Osteoblast (primary cell): ENCODE measurements around the gene TADA2A. TPM values are rescaled to one million over a fixed set of nuclear protein-coding genes. Genes with fewer than 3 reads are reported as not detected.

ENCODE experiments used
- DNase-seq: peaks from one replicate; pipeline ENCODE4 v3.0.0; 2011; ENCODE audit warnings: low spot score, mixed read lengths; ENCODE audit not compliant: insufficient read length; ENCODE audit errors: missing footprints
- H2AFZ ChIP-seq: 2 replicates; pipeline ENCODE4 v1.6.0; 2011; ENCODE audit warnings: mild to moderate bottlenecking, low read length
- H3K27ac ChIP-seq: 2 replicates; pipeline ENCODE4 v1.5.1; 2011; ENCODE audit warnings: mild to moderate bottlenecking, low read depth, low read length, moderate library complexity
- H3K27me3 ChIP-seq: 2 replicates; pipeline ENCODE4 v1.6.0; 2012; ENCODE audit warnings: mild to moderate bottlenecking, control low read depth, inconsistent platforms, low read length, moderate library complexity; ENCODE audit not compliant: insufficient read depth
- H3K36me3 ChIP-seq: 2 replicates; pipeline ENCODE4 v1.5.1; 2011; ENCODE audit warnings: mild to moderate bottlenecking, low read length, control low read depth, moderate library complexity; ENCODE audit not compliant: insufficient read depth
- H3K4me1 ChIP-seq: 2 replicates; pipeline ENCODE4 v1.5.1; 2011; ENCODE audit warnings: mild to moderate bottlenecking, low read length, control low read depth, moderate library complexity; ENCODE audit not compliant: insufficient read depth
- H3K4me2 ChIP-seq: 2 replicates; pipeline ENCODE4 v1.6.0; 2011; ENCODE audit warnings: mild to moderate bottlenecking, low read length; ENCODE audit not compliant: insufficient read depth
- H3K4me3 ChIP-seq: fragments of 200-600 bp; sonication (generic); 3 replicates; pipeline ENCODE4 v1.5.1; 2012; ENCODE audit warnings: mild to moderate bottlenecking, low read length, inconsistent platforms; ENCODE audit not compliant: insufficient read depth
- H3K79me2 ChIP-seq: 2 replicates; pipeline ENCODE4 v1.6.0; 2012; ENCODE audit warnings: mild to moderate bottlenecking, low read length, control low read depth, inconsistent platforms; ENCODE audit not compliant: insufficient read depth
- H3K9me3 ChIP-seq: 2 replicates; pipeline ENCODE4 v1.5.1; 2011; ENCODE audit warnings: low read depth, low read length, control low read depth
- H4K20me1 ChIP-seq: 2 replicates; pipeline ENCODE4 v1.6.0; 2012; ENCODE audit warnings: mild to moderate bottlenecking, low read length, control low read depth; ENCODE audit not compliant: insufficient read depth
- CTCF ChIP-seq: IDR thresholded peaks from 2 replicates; pipeline ENCODE4 v1.5.1; 2011; ENCODE audit warnings: mild to moderate bottlenecking, low read depth, low read length, moderate library complexity; ENCODE audit errors: extremely low read depth
- total RNA-seq: library from RNA; depleted of rRNA; stranded (reverse); fragments of >200 nt; gene quantifications from 2 replicates; pipeline ENCODE4 v1.2.3, GENCODE V29; 2012

Gene TADA2A
- total RNA-seq, 1 donor = 21.4 TPM

GRCh38 chr17:37502009-37502936 is 95.6 kb downstream of the TADA2A start:
- H3K36me3 ChIP-seq = peaks cover 13% of the 10 kb centered on the region
- peaks cover 57% of the 10 kb centered on the region for H4K20me1 ChIP-seq
- H3K9me3 ChIP-seq = no peaks in the 10 kb centered on the region
- no peak for DNase-seq
- H3K4me3 ChIP-seq = no peak overlapping the region
- TF ChIP-seq CTCF = no peak
- no peaks in the 10 kb centered on the region for H3K4me1 ChIP-seq
- no peaks in the 10 kb centered on the region for H3K27me3 ChIP-seq
- no peak overlapping the region for H2AFZ ChIP-seq
- H3K27ac ChIP-seq = no peak overlapping the region
- no peak overlapping the region for H3K4me2 ChIP-seq
- H3K79me2 ChIP-seq = peaks cover 99% of the 10 kb centered on the region

GRCh38 chr17:37503148-37503547 is 96.5 kb downstream of the TADA2A start:
- H3K4me2 ChIP-seq = no peak overlapping the region
- no peak for TF ChIP-seq CTCF
- DNase-seq = no peak
- no peaks in the 10 kb centered on the region for H3K9me3 ChIP-seq
- H3K79me2 ChIP-seq = peaks cover 99% of the 10 kb centered on the region
- peaks cover 18% of the 10 kb centered on the region for H3K36me3 ChIP-seq
- no peak overlapping the region for H2AFZ ChIP-seq
- H4K20me1 ChIP-seq = peaks cover 66% of the 10 kb centered on the region
- H3K4me3 ChIP-seq = no peak overlapping the region
- H3K27ac ChIP-seq = no peak overlapping the region
- no peaks in the 10 kb centered on the region for H3K4me1 ChIP-seq
- no peaks in the 10 kb centered on the region for H3K27me3 ChIP-seq

- H2AFZ ChIP-seq = no peak overlapping the region
- peaks cover 61% of the 10 kb centered on the region for H4K20me1 ChIP-seq
- no peak overlapping the region for H3K4me2 ChIP-seq
- H3K9me3 ChIP-seq = no peaks in the 10 kb centered on the region
- TF ChIP-seq CTCF = no peak
- H3K79me2 ChIP-seq = peaks cover 96% of the 10 kb centered on the region
- no peak overlapping the region for H3K4me3 ChIP-seq
- no peak for DNase-seq
- no peak overlapping the region for H3K27ac ChIP-seq
- no peaks in the 10 kb centered on the region for H3K27me3 ChIP-seq
- no peaks in the 10 kb centered on the region for H3K4me1 ChIP-seq
- peaks cover 24% of the 10 kb centered on the region for H3K36me3 ChIP-seq
Measured at GRCh38 chr17:37505333-37505732, 98.6 kb downstream of the TADA2A start.

- peak; percentile 62 for TF ChIP-seq CTCF
- H4K20me1 ChIP-seq = peaks cover 58% of the 10 kb centered on the region
- H3K27ac ChIP-seq = no peak overlapping the region
- no peak overlapping the region for H2AFZ ChIP-seq
- no peaks in the 10 kb centered on the region for H3K27me3 ChIP-seq
- H3K9me3 ChIP-seq = no peaks in the 10 kb centered on the region
- H3K4me2 ChIP-seq = peak overlapping the region; percentile 39
- H3K36me3 ChIP-seq = peaks cover 32% of the 10 kb centered on the region
- H3K4me1 ChIP-seq = no peaks in the 10 kb centered on the region
- H3K79me2 ChIP-seq = peaks cover 93% of the 10 kb centered on the region
- H3K4me3 ChIP-seq = no peak overlapping the region
- no peak for DNase-seq
Measured at GRCh38 chr17:37506678-37507077, 100.0 kb downstream of the TADA2A start.
